Activated naive CD8-positive, alpha-beta T cell treated with anti-CD3 and anti-CD28 coated beads, Interleukin-2, amount 50 U/mL, for 16 hours (primary cell): Measurements from ENCODE around the gene ADM5.
"Not testable (repeated sequence)": the region's sequence is repeated elsewhere in the genome, so short reads cannot be mapped to it uniquely, and the experiment has no call there.

Source experiments
- DNase-seq: peaks from one replicate; pipeline ENCODE4 v3.0.0-alpha.2; 2020; ENCODE audit warnings: low read depth, low spot score

ADM5 gene

GRCh38 chr19:49701271-49701786 is 11.9 kb downstream of the ADM5 start:
- no peak for DNase-seq

GRCh38 chr19:49704888-49705642 is 15.7 kb downstream of the ADM5 start:
- no peak for DNase-seq

GRCh38 chr19:49705919-49706318 is 16.5 kb downstream of the ADM5 start:
- DNase-seq: no peak

- DNase-seq: no peak
These were observed 21.1 kb downstream of the ADM5 start for GRCh38 chr19:49710372-49710951.

DNA sequence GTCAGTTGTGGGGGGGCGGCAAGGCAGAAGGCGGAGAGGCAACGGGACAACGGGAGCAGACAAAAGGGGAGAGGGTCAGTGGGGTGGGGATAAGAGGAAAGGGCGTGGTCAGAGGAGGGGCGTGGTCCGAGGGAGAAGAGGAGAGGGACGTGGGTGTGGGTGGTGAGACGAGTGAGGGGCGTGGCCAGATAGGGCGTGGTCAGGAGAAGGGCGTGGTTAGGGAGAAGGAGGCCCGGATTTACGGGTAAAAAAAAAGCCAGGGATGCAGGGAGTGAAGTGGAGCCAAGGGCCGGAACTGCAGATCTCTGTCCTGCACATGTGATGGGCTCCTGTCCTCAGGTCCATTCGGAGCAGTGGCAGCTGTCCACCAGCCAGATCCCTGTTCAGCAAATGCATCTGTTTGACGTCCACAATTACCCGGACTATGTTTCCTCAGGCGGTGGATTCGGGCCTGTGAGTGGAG is 23.0 kb downstream of the ADM5 start:
- DNase-seq: no peak

DNA sequence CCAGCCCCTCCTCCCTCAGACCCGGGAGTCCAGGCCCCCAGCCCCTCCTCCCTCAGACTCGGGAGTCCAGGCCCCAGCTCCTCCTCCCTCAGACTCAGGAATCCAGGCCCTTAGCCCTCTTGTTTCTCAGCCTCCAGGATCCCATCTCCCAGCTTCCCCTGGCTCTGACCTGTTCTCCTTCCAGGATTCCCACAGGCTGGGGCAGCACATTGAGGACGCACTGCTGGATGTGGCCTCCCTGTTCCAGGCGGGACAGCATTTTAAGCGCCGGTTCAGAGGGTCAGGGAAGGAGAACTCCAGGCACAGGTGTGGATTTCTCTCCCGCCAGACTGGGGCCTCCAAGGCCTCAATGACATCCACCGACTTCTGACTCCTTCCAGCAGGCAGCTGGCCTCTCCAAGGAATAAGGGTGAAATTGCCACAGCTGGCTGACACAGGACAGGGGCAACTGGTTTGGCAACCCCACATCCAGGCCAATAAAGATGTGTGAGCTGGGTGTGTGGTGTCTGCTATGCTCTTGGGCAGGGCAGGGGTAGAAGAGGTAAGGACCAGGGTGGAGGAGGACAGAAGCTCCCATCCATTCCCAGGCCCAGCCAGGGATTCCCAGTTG is 23.9 kb downstream of the ADM5 start:
- DNase-seq: no peak

DNA sequence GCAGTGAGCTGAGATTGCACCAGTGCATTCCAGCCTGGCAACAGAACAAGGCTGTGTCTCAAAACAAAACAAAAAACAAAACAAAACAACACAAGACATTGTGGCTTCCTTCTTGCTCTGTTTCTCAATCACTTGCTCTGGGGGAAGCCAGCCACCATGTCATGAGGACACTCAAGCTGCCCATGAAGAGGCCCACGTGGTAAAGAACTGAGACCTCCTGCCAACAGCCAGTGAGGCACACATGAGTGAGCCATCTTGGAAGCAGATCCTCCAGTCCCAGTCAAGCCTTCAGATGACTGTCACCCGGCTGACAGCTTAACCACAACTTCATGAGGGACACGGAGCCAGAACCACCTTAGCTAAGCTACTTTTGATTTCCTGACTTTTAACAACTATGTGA is 26.8 kb downstream of the ADM5 start:
- DNase-seq: no peak

- DNase-seq: no peak
These were observed 29.1 kb downstream of the ADM5 start for GRCh38 chr19:49718511-49718910.

DNA sequence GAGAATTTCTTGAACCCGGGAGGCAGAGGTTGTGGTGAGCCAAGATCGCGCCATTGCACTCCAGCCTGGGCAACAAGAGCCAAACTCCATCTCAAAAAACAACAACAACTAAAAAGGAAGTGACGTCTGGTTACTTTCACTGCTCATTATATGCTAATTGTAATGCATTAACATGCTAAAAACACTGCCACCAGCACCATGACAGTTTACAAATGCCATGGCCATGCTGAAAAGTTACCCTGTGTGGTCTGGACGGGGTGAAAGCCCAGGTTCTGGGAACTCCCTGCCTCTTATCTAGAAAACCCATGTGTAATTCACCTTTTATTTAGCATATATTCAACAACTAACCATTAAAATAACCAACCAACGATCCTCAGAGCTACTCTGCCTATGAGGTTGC is 29.6 kb downstream of the ADM5 start:
- DNase-seq: no peak

- not testable (repeated sequence) for DNase-seq
These were observed 30.0 kb downstream of the ADM5 start for GRCh38 chr19:49719420-49719819.

DNA sequence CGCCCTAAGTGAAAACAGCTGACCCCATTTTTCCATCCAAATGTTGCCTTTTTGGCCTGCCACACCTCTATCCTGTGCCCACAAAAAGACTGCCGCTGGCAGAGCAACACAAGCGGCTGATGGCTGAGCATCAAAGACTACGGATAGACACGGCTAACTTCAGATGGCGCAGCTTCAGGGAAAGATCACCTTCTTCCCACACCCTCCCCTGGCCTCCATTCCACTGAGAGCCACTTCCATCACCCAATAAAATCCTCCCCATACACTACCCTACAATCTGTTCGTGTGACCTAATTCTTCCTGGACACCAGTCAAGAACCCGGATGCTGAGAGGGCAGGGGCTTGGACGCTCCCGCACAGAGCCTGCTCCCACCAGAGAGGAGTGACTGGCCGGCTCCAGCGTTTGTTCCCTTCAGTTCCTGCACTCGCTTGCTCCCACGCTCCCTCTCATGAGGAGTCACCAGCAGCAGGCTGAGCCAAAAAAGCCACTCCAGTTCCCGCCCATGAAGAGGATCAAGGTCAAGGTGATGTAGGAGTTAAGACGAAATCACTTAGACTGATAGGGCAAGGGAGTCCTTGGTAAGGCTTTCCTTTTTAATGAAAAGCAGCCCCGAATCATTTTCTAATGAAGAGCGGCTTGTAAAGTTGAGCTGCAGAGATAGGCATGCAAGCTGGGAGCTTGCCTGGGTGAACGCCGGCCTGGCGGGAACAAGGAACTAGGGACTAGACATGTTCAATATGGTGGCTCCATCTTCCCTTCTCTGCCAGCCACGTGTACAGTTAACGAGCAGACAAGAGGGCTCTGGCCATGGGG is 38.0 kb downstream of the ADM5 start:
- DNase-seq: no peak

DNA sequence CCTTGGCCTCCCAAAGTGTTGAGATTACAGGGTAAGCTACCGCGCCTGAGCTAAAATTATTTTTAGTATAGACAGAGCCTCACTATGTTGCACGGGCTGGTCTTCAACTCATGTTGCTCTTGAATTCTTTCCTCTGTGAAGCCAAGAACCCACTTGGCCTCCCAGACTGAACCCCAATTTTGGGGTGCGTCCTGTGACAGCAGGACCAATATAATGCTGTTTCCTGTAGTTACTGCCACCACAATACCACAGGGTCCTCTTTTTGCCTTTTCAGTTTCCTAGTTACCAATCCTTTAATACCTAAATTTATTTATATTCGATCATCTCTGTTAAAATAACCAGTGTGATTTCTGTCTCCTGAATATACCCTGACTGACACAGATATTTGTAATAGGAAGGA is 40.8 kb downstream of the ADM5 start:
- no peak for DNase-seq

GRCh38 chr19:49738268-49738667 is 48.9 kb downstream of the ADM5 start:
- DNase-seq: no peak

- no peak for DNase-seq
These were observed 49.7 kb downstream of the ADM5 start for GRCh38 chr19:49739098-49739497.

GRCh38 chr19:49739933-49740332 is 50.5 kb downstream of the ADM5 start:
- DNase-seq: no peak
